GM13976 (cell line): ENCODE results near the gene NHLRC2.

ENCODE experiments used
- DNase-seq: peaks from one replicate; pipeline ENCODE4 v3.0.0; 2012; ENCODE audit warnings: low spot score
- in situ Hi-C: fragments of 300-500 bp; cut with MboI; formaldehyde crosslinking; loops from one replicate; pipeline ENCODE4 v1.12.0; 2022; ENCODE audit warnings: low sequenced_read_pairs, mixed read lengths, inconsistent platforms; ENCODE audit not compliant: unreplicated experiment
- TF ChIP-seq, protein P1 (sequence below): IDR thresholded peaks from 2 replicates; pipeline ENCODE4 v1.5.1; 2012; ENCODE audit warnings: borderline replicate concordance, mild to moderate bottlenecking; ENCODE audit not compliant: insufficient read depth; ENCODE audit errors: extremely low read depth, missing control alignments, control extremely low read depth

The NHLRC2 gene

DNA sequence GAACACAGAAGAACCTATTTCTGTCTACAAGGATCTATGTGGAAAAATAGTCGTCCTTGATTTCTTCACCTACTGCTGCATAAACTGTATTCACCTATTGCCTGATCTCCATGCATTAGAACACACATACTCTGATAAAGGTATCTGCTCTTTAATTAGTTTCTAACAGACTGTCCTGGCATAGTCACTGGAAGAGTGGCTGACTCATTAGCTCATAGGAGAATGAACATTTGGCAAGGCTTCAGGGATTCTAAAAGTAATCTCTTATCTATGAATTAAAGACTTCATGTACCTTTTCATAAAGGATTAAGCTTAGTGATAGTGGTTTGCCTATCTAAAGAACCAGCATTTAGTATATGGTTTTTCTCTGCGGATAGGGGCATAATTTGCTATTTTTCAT lies 4.1 kb downstream of the NHLRC2 start:
- TF ChIP-seq, protein P1, sequence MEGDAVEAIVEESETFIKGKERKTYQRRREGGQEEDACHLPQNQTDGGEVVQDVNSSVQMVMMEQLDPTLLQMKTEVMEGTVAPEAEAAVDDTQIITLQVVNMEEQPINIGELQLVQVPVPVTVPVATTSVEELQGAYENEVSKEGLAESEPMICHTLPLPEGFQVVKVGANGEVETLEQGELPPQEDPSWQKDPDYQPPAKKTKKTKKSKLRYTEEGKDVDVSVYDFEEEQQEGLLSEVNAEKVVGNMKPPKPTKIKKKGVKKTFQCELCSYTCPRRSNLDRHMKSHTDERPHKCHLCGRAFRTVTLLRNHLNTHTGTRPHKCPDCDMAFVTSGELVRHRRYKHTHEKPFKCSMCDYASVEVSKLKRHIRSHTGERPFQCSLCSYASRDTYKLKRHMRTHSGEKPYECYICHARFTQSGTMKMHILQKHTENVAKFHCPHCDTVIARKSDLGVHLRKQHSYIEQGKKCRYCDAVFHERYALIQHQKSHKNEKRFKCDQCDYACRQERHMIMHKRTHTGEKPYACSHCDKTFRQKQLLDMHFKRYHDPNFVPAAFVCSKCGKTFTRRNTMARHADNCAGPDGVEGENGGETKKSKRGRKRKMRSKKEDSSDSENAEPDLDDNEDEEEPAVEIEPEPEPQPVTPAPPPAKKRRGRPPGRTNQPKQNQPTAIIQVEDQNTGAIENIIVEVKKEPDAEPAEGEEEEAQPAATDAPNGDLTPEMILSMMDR: no peak
- DNase-seq: no peak
- in situ Hi-C loops: no loop called here

DNA sequence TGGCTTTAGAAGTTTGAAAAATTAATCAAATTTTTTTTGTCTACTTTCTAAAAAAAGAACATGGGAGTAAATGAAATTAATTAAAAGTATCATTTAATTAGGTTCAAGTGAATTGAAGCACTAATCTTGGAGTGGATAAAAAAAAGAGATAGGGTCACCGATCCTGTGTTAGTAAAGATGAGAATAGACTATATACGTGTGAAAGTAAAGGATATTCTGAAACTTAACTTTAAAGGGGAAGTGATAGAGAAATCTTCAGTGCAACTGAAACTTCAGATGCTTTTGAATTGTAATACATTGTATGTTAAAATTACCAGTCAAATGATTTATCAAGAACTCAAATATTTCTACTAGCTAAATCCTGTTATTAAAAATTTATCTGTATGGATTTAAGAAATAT lies 4.8 kb downstream of the NHLRC2 start:
- peak; percentile 41 for DNase-seq
- TF ChIP-seq, protein P1: no peak
- in situ Hi-C loops: no loop called here

DNA sequence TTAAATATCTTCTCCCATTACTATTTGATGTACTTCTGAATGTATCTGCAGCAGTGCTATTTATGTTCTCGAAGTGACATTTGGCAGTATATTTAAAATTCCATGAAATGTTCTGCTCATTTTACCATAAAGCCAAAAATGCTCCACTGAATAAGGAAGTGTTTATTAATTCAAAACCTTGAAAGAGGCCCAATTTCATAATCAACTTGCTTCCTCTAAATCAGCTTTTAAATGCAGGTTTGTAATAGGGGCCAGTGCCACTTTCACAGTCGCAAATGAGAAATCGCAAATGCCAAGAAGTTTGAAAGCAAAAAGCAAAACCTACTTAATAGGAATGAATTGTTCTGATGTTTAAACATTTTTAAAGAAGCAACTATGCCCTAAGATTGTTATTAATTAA lies 11.4 kb downstream of the NHLRC2 start:
- TF ChIP-seq, protein P1: no peak
- DNase-seq: no peak
- in situ Hi-C loops: no loop called here

DNA sequence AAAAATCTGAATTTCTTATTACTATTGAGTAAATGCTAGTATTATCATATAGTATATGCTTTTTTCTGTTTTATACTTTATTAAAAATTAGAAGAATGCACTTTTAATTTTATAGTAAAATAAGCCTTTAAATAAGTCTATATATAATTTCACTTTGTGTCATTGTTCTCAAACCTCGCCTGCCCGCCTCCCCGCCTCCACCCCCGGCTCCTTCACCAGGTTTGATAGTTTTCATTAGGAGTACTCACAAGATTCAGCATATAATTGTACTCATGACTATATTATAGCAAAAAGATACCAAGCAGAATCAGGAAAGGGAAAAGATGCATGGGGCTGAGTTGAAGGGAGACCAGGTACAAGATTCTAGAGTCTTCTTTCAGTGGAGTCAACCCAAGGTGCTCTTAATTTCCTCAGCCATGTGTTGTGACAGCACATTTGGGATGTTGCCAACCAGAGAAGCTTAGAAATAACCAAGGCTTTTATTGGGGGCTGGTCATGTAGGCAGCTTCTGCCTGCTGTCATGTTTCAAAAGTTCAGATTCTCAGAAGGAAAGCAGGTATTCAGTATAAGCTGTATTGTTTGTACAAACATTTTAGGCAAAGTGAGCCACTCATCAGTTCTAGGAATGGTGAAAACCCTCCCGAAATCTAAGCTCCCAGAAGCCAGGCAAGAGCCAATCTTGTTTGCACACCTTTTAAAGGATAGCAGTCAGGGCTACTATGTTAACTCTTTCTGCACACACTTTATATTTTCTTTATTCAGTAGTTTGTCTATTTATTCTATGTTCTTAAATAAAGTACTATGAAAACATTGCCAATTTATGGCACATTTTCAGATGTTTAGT lies 12.3 kb downstream of the NHLRC2 start:
- in situ Hi-C loops: no loop called here
- no peak for DNase-seq
- TF ChIP-seq, protein P1: no peak

DNA sequence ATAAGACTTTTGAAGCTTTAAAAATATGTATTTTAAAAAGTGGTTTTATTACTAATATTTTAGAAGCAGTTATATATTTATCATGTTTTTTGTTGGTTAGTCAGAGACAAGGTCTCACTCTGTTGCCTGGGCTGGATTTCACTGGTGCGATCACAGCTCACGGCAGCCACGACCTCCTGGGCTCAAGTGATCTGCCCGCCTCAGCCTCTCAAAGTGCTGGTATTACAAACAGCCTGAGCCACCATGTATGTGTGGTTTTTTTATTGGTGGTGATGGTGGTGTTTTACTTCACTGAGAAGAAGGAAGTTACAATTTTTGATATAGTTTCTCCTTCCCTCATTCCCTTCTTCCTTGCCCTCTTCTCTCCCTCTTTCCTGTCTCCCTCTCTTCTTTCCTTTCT lies 13.4 kb downstream of the NHLRC2 start:
- no peak for DNase-seq
- in situ Hi-C loops: no loop called here
- TF ChIP-seq, protein P1: no peak

DNA sequence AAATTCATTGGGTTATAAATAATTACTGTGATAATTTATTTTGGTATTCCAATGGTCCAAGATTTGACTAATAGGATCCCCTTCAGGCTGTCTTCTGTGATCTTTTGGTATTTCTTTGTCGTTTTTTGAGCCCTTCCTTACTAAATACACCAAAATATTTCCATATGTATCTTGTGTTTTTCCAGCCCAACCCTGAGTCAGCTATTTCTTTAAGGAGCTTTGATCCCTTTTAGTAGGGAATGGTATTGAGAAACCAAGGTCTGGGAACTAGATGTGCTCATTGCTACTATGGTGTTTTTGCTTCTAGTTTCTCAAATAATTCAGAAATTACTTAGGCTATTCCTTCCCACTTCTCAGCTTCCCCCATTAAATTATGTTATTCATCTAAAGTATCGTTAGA lies 15.3 kb downstream of the NHLRC2 start:
- no peak for DNase-seq
- TF ChIP-seq, protein P1: no peak
- in situ Hi-C loops: no loop called here
